K562 (cell line): ENCODE measurements around the gene ERAL1. TPM values are rescaled to one million over a fixed set of nuclear protein-coding genes. Genes with fewer than 3 reads are reported as not detected.

Source experiments
- CBX3 ChIP-seq, 2 experiments: IDR thresholded peaks; 1 replicate in 1 of 2; 2 replicates in 1 of 2; pipeline ENCODE4 v1.6.1; 2012; ENCODE audit warnings: inconsistent platforms in 2 of 2, low read length in 2 of 2, borderline replicate concordance in 1 of 2, control low read depth in 1 of 2
- CEBPG ChIP-seq, 3 experiments: fragments of 200-800 bp in 1 of 3; sonication (Bioruptor generic) in 1 of 3; sonication (generic) in 1 of 3; formaldehyde crosslinking in 1 of 3; IDR thresholded peaks in 2 of 3; conservative IDR thresholded peaks in 1 of 3; 2 replicates each; pipeline versions ENCODE4 v1.6.1 to v1.8.0; 2016 to 2022; ENCODE audit warnings: missing compliant biosample characterization in 2 of 3, missing genetic modification characterization in 2 of 3, mild to moderate bottlenecking in 1 of 3, missing genetic modification reagents in 1 of 3
- FIP1L1 ChIP-seq: fragments of 200-400 bp; formaldehyde crosslinking; IDR thresholded peaks from 2 replicates; pipeline ENCODE4 v1.6.1; 2018; ENCODE audit warnings: mild to moderate bottlenecking, low read depth, low read length; ENCODE audit not compliant: poor library complexity, severe bottlenecking
- HDGF ChIP-seq: fragments of 450-650 bp; IDR thresholded peaks from 2 replicates; pipeline ENCODE4 v1.6.1; 2016
- IRF2 ChIP-seq: sonication (generic); formaldehyde crosslinking; IDR thresholded peaks from 2 replicates; pipeline ENCODE4 v1.8.1; 2022; ENCODE audit warnings: mild to moderate bottlenecking, missing genetic modification reagents
- MTA3 ChIP-seq: fragments of 450-650 bp; formaldehyde crosslinking; IDR thresholded peaks from 2 replicates; pipeline ENCODE4 v1.6.1; 2017; ENCODE audit warnings: mild to moderate bottlenecking, borderline replicate concordance
- MYNN ChIP-seq, 2 experiments: sonication (generic); formaldehyde crosslinking in 1 of 2; IDR thresholded peaks; 2 replicates each; pipeline versions ENCODE4 v1.5.0 to v1.6.1; 2016 to 2020; ENCODE audit warnings: antibody characterized with exemption in 1 of 2, missing genetic modification reagents in 1 of 2
- NEUROD1 ChIP-seq: fragments of 150-350 bp; IDR thresholded peaks from 2 replicates; pipeline ENCODE4 v1.6.1; 2014; ENCODE audit warnings: borderline replicate concordance, low read length, low read depth; ENCODE audit not compliant: partially characterized antibody
- NONO ChIP-seq, 2 experiments: fragments of 200-400 bp in 1 of 2; fragments of 450-650 bp in 1 of 2; formaldehyde crosslinking in 1 of 2; IDR thresholded peaks; 2 replicates each; pipeline ENCODE4 v1.6.1; 2017; ENCODE audit warnings: low read depth in 2 of 2, mild to moderate bottlenecking in 2 of 2, moderate library complexity in 2 of 2, low read length in 1 of 2
- PCBP2 ChIP-seq: fragments of 200-400 bp; formaldehyde crosslinking; IDR thresholded peaks from 2 replicates; pipeline ENCODE4 v1.6.1; 2018; ENCODE audit warnings: low read length, low read depth, mild to moderate bottlenecking, moderate library complexity; ENCODE audit not compliant: poor library complexity, severe bottlenecking
- POLR2B ChIP-seq: fragments of 450-650 bp; IDR thresholded peaks from 2 replicates; pipeline ENCODE4 v1.6.1; 2018; ENCODE audit warnings: low read depth; ENCODE audit not compliant: partially characterized antibody
- SIN3A ChIP-seq, 2 experiments: fragments of 150-350 bp in 1 of 2; IDR thresholded peaks; 2 replicates each; pipeline ENCODE4 v1.6.1; 2011 to 2016; ENCODE audit warnings: borderline replicate concordance in 2 of 2, low read depth in 2 of 2, low read length in 2 of 2, mild to moderate bottlenecking in 2 of 2, moderate library complexity in 2 of 2; ENCODE audit not compliant: control insufficient read depth in 1 of 2
- SRSF1 ChIP-seq: fragments of 200-400 bp; formaldehyde crosslinking; IDR thresholded peaks from 2 replicates; pipeline ENCODE4 v1.6.1; 2017; ENCODE audit warnings: mild to moderate bottlenecking, low read depth, low read length, moderate library complexity
- TAF9B ChIP-seq: fragments of 450-650 bp; IDR thresholded peaks from 2 replicates; pipeline ENCODE4 v1.6.1; 2018; ENCODE audit warnings: mild to moderate bottlenecking; ENCODE audit not compliant: partially characterized antibody
- ZFP1 ChIP-seq: fragments of 450-650 bp; formaldehyde crosslinking; IDR thresholded peaks from 2 replicates; pipeline ENCODE4 v1.4.0; 2020; ENCODE audit warnings: mild to moderate bottlenecking, mixed read lengths
- polyA plus RNA-seq, 8 experiments: library from polyadenylated mRNA; depleted of rRNA in 4 of 8; stranded (reverse) in 5 of 8; unstranded in 3 of 8; fragments of >200 nt; fragmentation: Nextera tagmentation in 2 of 8; fragmentation: Illumina TruSeq in 1 of 8; extraction: Ambion mirVana in 2 of 8; extraction: Trizol in 1 of 8; gene quantifications; 2 replicates each; pipeline versions ENCODE4 v1.2.1 to v1.2.3, GENCODE V29; 2011 to 2014; ENCODE audit warnings: inconsistent platforms in 1 of 8, missing spikeins in 1 of 8
- total RNA-seq, 7 experiments: library from RNA; depleted of rRNA in 6 of 7; stranded (reverse); fragments of >200 nt in 6 of 7; fragmentation: Illumina TruSeq in 2 of 7; extraction: Trizol in 2 of 7; gene quantifications; 2 replicates each; pipeline versions ENCODE4 v1.2.1 to v1.2.3, GENCODE V29; 2011 to 2021; ENCODE audit warnings: low replicate concordance in 1 of 7
- TF ChIP-seq, protein P1 (sequence below), 2 experiments: fragments of 150-350 bp in 1 of 2; IDR thresholded peaks; 2 replicates each; pipeline ENCODE4 v1.6.1; 2012 to 2016; ENCODE audit warnings: low read depth in 2 of 2, low read length in 2 of 2, mild to moderate bottlenecking in 1 of 2, moderate library complexity in 1 of 2
- TF ChIP-seq, protein P2 (sequence below): fragments of 250-450 bp; sonication (Bioruptor Pico); IDR thresholded peaks from 2 replicates; pipeline ENCODE4 v1.5.0; 2020; ENCODE audit warnings: mild to moderate bottlenecking
- TF ChIP-seq, protein P3 (sequence below): fragments of 250-450 bp; sonication (Bioruptor Pico); IDR thresholded peaks from 2 replicates; pipeline ENCODE4 v1.5.0; 2020; ENCODE audit warnings: mild to moderate bottlenecking, borderline replicate concordance

ERAL1 gene
- total and polyA plus RNA-seq, 9 of the 15 experiments (the other 6 are each of a cell fraction or from before 2014, with no cell fraction given) = 37.5 to 351 (median 106) TPM

DNA sequence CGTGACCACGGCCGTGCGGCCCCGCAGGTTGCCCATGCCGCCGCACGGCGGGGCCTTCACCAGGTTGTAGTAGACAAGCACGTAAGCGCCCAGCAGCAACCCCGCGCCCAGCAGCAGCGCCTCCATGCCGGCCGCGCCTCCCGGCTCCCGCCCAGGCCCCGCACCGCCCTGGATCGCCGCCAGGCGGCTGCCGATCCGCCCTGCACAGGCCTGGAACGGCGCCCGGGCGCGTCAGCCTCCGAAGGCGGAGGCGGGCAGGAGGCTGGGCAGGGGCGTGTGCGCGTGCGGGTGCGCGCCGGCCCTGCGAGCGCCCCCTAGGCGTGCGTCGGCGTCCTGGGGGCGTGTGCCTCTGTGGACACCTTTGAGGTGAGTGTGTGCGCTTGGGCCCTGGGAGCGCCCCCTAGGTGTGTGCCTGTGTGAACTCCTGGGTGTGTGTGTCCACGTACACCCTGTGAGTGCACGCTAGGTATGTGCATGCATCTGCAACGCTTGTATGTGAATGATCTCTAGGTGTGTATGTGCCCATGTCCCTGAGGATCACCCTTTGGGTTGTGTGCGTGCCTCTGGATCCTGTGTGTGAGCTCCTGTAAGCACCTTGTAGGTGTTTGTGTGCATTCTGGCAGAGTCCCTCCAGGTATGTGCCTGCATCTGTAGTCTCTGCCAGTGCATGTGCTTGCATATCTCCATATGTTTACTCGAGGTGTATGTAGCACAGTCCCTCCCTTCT lies 48.2 kb downstream of the ERAL1 start, which contains the start of gene DHRS13 (continued):
- TF ChIP-seq, protein P1, sequence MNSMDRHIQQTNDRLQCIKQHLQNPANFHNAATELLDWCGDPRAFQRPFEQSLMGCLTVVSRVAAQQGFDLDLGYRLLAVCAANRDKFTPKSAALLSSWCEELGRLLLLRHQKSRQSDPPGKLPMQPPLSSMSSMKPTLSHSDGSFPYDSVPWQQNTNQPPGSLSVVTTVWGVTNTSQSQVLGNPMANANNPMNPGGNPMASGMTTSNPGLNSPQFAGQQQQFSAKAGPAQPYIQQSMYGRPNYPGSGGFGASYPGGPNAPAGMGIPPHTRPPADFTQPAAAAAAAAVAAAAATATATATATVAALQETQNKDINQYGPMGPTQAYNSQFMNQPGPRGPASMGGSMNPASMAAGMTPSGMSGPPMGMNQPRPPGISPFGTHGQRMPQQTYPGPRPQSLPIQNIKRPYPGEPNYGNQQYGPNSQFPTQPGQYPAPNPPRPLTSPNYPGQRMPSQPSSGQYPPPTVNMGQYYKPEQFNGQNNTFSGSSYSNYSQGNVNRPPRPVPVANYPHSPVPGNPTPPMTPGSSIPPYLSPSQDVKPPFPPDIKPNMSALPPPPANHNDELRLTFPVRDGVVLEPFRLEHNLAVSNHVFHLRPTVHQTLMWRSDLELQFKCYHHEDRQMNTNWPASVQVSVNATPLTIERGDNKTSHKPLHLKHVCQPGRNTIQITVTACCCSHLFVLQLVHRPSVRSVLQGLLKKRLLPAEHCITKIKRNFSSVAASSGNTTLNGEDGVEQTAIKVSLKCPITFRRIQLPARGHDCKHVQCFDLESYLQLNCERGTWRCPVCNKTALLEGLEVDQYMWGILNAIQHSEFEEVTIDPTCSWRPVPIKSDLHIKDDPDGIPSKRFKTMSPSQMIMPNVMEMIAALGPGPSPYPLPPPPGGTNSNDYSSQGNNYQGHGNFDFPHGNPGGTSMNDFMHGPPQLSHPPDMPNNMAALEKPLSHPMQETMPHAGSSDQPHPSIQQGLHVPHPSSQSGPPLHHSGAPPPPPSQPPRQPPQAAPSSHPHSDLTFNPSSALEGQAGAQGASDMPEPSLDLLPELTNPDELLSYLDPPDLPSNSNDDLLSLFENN (IDR thresholded peaks at IDR 0.05; ENCODE audit: low read depth in 2 of 2, low read length in 2 of 2) = peak in 1 of 2 experiments; percentile 60; a peak in 1 of 4 replicates
- peak; percentile 96 for TF ChIP-seq MTA3
- no peak for TF ChIP-seq PCBP2
- TF ChIP-seq TAF9B = no peak
- TF ChIP-seq, protein P2, sequence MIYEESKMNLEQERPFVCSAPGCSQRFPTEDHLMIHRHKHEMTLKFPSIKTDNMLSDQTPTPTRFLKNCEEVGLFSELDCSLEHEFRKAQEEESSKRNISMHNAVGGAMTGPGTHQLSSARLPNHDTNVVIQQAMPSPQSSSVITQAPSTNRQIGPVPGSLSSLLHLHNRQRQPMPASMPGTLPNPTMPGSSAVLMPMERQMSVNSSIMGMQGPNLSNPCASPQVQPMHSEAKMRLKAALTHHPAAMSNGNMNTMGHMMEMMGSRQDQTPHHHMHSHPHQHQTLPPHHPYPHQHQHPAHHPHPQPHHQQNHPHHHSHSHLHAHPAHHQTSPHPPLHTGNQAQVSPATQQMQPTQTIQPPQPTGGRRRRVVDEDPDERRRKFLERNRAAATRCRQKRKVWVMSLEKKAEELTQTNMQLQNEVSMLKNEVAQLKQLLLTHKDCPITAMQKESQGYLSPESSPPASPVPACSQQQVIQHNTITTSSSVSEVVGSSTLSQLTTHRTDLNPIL (CRISPR knock-in tag) = no peak
- peak; percentile 70 for TF ChIP-seq NEUROD1
- TF ChIP-seq CBX3 (IDR thresholded peaks at IDR 0.05; ENCODE audit: borderline replicate concordance in 1 of 2, low read length in 2 of 2) = peak in 1 of 2 experiments; percentile 86; a peak in 1 of 3 replicates
- TF ChIP-seq CEBPG (CRISPR knock-in tag; IDR thresholded peaks at IDR 0.05) = no peak
- TF ChIP-seq CEBPG (tag; conservative IDR thresholded peaks at IDR 0.05 in 1 of 2, IDR thresholded peaks at IDR 0.05 in 1 of 2) = no peak
- TF ChIP-seq POLR2B = no peak
- peak; percentile 63; the same call in 1 of the 2 replicates for TF ChIP-seq IRF2
- TF ChIP-seq HDGF = no peak
- TF ChIP-seq SIN3A (IDR thresholded peaks at IDR 0.05; ENCODE audit: borderline replicate concordance in 2 of 2, control insufficient read depth in 1 of 2, low read depth in 2 of 2, low read length in 2 of 2) = peak; percentile 90 to 96; a peak in 3 of 4 replicates
- TF ChIP-seq ZFP1 (CRISPR knock-in tag) = no peak
- peak; percentile 96 for TF ChIP-seq FIP1L1
- peak in 1 of 2 experiments; percentile 96; a peak in 2 of 4 replicates for TF ChIP-seq NONO (IDR thresholded peaks at IDR 0.05; ENCODE audit: low read depth in 2 of 2, low read length in 1 of 2)
- peak; percentile 85 for TF ChIP-seq MYNN (IDR thresholded peaks at IDR 0.05)
- TF ChIP-seq MYNN (CRISPR knock-in tag; IDR thresholded peaks at IDR 0.05) = no peak
- TF ChIP-seq, protein P3, sequence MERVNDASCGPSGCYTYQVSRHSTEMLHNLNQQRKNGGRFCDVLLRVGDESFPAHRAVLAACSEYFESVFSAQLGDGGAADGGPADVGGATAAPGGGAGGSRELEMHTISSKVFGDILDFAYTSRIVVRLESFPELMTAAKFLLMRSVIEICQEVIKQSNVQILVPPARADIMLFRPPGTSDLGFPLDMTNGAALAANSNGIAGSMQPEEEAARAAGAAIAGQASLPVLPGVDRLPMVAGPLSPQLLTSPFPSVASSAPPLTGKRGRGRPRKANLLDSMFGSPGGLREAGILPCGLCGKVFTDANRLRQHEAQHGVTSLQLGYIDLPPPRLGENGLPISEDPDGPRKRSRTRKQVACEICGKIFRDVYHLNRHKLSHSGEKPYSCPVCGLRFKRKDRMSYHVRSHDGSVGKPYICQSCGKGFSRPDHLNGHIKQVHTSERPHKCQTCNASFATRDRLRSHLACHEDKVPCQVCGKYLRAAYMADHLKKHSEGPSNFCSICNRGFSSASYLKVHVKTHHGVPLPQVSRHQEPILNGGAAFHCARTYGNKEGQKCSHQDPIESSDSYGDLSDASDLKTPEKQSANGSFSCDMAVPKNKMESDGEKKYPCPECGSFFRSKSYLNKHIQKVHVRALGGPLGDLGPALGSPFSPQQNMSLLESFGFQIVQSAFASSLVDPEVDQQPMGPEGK (CRISPR knock-in tag) = no peak
- TF ChIP-seq SRSF1 = no peak
